Measurements from ENCODE around the gene WWP2. TPM values are rescaled to one million over a fixed set of nuclear protein-coding genes. Genes with fewer than 3 reads are reported as not detected.

WWP2 gene
- total RNA-seq, 4 donors from 2014 or later, result 21.9 to 32.8 (median 27.8) TPM

- H3K27ac ChIP-seq (replicated peaks in 1 of 4), result no peak overlapping the region
- WGBS, result 77% methylated on average over 8 of the region's 8 CpGs
- H3K9me3 ChIP-seq, result peaks cover 0 to 10% (median 5%) of the 10 kb centered on the region in 4 donors
- no peaks in the 10 kb centered on the region for H3K27me3 ChIP-seq
- TF ChIP-seq CTCF (IDR thresholded peaks at IDR 0.05), result no peak
- no peak for TF ChIP-seq POLR2A (IDR thresholded peaks at IDR 0.05; ENCODE audit: low read depth)
- no peak for TF ChIP-seq EP300 (IDR thresholded peaks at IDR 0.05)
- no peak for TF ChIP-seq POLR2AphosphoS5 (IDR thresholded peaks at IDR 0.05)
- intact Hi-C loops (cut with DNase I), result no loop called here
- no peak overlapping the region for H3K4me3 ChIP-seq
- DNase-seq (ENCODE audit: extremely low spot score), result no peak
- H3K36me3 ChIP-seq, result peaks cover 23 to 70% (median 37%) of the 10 kb centered on the region in 4 donors
- no peaks in the 10 kb centered on the region for H3K4me1 ChIP-seq
These were observed 112.1 kb downstream of the WWP2 start for GRCh38 chr16:69874271-69874670.

- Histone ChIP-seq H3K36me3 (peaks cover 9 to 31% (median 17%) of the 10 kb centered on the region in 4 donors), H3K27ac (replicated peaks in 1 of 4) (no peak overlapping the region), H3K4me1 (no peaks in the 10 kb centered on the region), H3K9me3 (peaks cover 0 to 10% (median 5%) of the 10 kb centered on the region in 4 donors), H3K27me3 (no peaks in the 10 kb centered on the region), H3K4me3 (no peak overlapping the region)
- 93% methylated on average over 10 of the region's 10 CpGs for WGBS
- DNase-seq (ENCODE audit: extremely low spot score), result no peak
- intact Hi-C loops (cut with DNase I), result no loop called here
- TF ChIP-seq EP300 (IDR thresholded peaks at IDR 0.05), result no peak
These were observed 118.6 kb downstream of the WWP2 start for GRCh38 chr16:69880640-69881133.

- intact Hi-C loops (cut with DNase I), result no loop called here
- DNase-seq (ENCODE audit: extremely low spot score), result no peak
- no peaks in the 10 kb centered on the region for H3K27me3 ChIP-seq
- no peak overlapping the region for H3K4me3 ChIP-seq
- no peak overlapping the region for H3K27ac ChIP-seq (replicated peaks in 1 of 4)
- peaks cover 9 to 27% (median 17%) of the 10 kb centered on the region in 4 donors for H3K36me3 ChIP-seq
- H3K9me3 ChIP-seq, result peaks cover 0 to 10% (median 5%) of the 10 kb centered on the region in 4 donors
- no peak for TF ChIP-seq CTCF (IDR thresholded peaks at IDR 0.05)
- TF ChIP-seq POLR2AphosphoS5 (IDR thresholded peaks at IDR 0.05), result no peak
- no peak for TF ChIP-seq POLR2A (IDR thresholded peaks at IDR 0.05; ENCODE audit: low read depth)
- no peak for TF ChIP-seq EP300 (IDR thresholded peaks at IDR 0.05)
- H3K4me1 ChIP-seq, result no peaks in the 10 kb centered on the region
- WGBS, result 94% methylated on average over 4 of the region's 4 CpGs
These were observed 119.0 kb downstream of the WWP2 start for GRCh38 chr16:69881141-69881540.

GRCh38 chr16:69883744-69884143 is 121.6 kb downstream of the WWP2 start:
- H3K4me1 ChIP-seq, result no peaks in the 10 kb centered on the region
- 95% methylated on average over 5 of the region's 5 CpGs for WGBS
- H3K4me3 ChIP-seq, result no peak overlapping the region
- no peak for DNase-seq (ENCODE audit: extremely low spot score)
- H3K36me3 ChIP-seq, result peaks cover 0 to 19% (median 15%) of the 10 kb centered on the region in 4 donors
- intact Hi-C loops (cut with DNase I), result no loop called here
- no peaks in the 10 kb centered on the region for H3K27me3 ChIP-seq
- no peak overlapping the region for H3K27ac ChIP-seq (replicated peaks in 1 of 4)
- no peaks in the 10 kb centered on the region for H3K9me3 ChIP-seq
- TF ChIP-seq POLR2AphosphoS5 (IDR thresholded peaks at IDR 0.05), result no peak
- TF ChIP-seq POLR2A (IDR thresholded peaks at IDR 0.05; ENCODE audit: low read depth), result no peak
- TF ChIP-seq CTCF (IDR thresholded peaks at IDR 0.05), result no peak
- TF ChIP-seq EP300 (IDR thresholded peaks at IDR 0.05), result no peak

- Histone ChIP-seq H3K9me3 (no peaks in the 10 kb centered on the region), H3K27me3 (no peaks in the 10 kb centered on the region), H3K4me3 (no peak overlapping the region), H3K4me1 (peaks cover 7 to 12% (median 9%) of the 10 kb centered on the region in 4 donors), H3K36me3 (peaks cover 7 to 23% (median 22%) of the 10 kb centered on the region in 4 donors), H3K27ac (replicated peaks in 1 of 4) (no peak overlapping the region)
- intact Hi-C loops (cut with DNase I), result no loop called here
- no peak for TF ChIP-seq POLR2A (IDR thresholded peaks at IDR 0.05; ENCODE audit: low read depth)
- TF ChIP-seq EP300 (IDR thresholded peaks at IDR 0.05), result no peak
- TF ChIP-seq POLR2AphosphoS5 (IDR thresholded peaks at IDR 0.05), result no peak
- no peak for TF ChIP-seq CTCF (IDR thresholded peaks at IDR 0.05)
- WGBS, result 100% methylated on average over 3 of the region's 3 CpGs
- no peak for DNase-seq (ENCODE audit: extremely low spot score)
These were observed 123.6 kb downstream of the WWP2 start for GRCh38 chr16:69885722-69886121.
